Cardiac septum (tissue), 1 donor: ENCODE data around the gene ARPC2. TPM values are rescaled to one million over a fixed set of nuclear protein-coding genes. Genes with fewer than 3 reads are reported as not detected.

Source experiments
- DNase-seq: peaks from one replicate; pipeline ENCODE4 v3.0.0-alpha.2; 2020; ENCODE audit warnings: low spot score
- intact Hi-C: fragments of 100-400 bp; cut with DNase I; formaldehyde crosslinking; loops from one replicate; pipeline ENCODE4 v1.14.0; 2022
- total RNA-seq: library from RNA; stranded (reverse); fragmentation: NEBNext Ultra II Directional; extraction: Animal tissue kit (Norgen Biotek cat#: 25700); gene quantifications from one replicate; pipeline ENCODE4 v1.2.1, GENCODE V29; 2021
- donor health status: DM: no; HTN: no; CAD: no.

ARPC2 gene
- total RNA-seq, 1 donor from 2014 or later, result 172 TPM

DNA sequence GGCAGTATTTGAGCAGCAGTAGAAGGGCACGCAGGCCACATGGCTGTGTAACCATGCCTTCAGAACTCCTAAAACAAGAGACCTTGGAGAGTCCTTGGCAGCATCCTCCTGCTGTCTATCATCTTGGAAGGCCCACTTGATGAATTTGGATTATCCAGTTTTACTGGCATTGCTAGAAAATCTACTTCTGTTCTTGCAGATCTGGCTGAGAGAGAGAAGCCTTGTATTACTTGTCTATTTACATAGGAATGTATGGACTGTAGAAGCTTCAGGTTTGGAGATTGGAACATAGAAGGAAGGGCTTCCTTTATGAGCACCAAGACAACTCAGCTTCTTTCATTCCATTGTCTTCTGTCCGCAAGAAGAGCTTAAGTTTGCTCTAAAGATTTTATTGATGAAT lies 27.7 kb downstream of the ARPC2 start:
- no peak for DNase-seq
- intact Hi-C loops, result no loop called here

DNA sequence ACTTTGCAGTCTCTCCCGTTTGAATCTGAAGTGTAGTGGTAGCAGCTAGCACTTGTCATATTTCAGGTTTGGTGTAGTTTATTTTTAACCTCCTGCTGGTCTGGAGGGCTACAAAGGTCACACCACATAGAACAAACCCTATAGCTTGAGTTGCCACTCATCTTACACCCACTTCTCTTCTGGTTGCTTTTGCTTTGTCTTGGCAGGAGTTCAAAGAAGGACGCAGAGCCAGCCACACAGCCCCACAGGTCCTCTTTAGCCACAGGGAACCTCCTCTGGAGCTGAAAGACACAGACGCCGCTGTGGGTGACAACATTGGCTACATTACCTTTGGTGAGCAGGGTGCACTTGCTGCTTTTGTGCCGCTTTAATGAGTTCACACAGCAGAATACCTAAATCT lies 28.2 kb downstream of the ARPC2 start:
- intact Hi-C loops, result no loop called here
- no peak for DNase-seq

DNA sequence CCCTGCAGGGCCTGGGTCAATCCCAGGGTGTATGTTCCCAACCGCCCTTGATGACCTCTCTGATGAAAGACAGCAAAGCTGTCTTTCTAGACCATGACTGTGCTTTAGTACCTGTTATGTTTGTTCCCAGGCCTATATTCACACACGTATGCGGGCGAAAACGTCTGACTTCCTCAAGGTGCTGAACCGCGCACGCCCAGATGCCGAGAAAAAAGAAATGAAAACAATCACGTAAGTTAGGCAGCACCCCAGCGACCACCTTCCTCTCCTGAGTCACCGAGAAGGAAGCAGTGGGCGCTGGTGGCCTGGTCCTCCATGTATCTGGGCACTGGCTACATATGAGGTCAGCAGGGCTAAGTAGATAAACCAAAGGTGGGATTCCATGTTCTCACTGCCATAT lies 32.7 kb downstream of the ARPC2 start:
- no peak for DNase-seq
- intact Hi-C loops, result no loop called here

DNA sequence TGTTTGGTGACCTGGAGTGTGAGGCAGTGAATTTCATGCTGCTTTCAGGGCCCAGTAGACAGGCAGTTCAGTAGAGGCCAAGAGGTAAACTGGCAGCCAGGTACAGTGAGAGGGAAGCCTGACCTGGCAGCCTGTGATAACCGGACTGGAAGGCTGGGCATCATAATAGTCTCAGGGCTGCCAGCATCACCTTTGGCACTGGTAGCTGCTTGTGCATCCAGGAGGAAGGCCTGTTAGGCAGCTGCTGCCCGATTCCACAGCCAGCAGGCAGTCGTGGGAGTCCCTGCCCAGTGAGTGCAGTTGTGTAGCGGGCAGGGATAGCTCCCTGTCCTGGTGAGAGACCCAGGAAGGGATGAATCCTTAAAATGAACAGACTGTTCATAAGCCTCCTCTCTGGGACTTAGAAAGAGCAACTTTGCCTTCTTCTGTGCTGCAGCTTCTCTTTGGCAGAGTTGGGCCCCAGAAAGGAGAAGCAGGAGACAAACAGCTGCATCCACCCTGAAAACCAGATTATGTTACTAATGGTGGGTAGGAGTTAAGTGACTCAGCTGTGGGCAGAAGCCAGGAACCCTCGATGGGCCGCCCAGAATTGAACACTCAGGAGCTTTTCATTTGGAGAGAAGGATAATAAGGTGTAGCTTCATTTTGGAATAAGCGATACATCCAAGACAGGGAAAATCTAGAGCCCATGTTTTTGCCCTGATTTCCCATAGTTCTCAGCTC lies 35.7 kb downstream of the ARPC2 start:
- intact Hi-C loops, result no loop called here
- DNase-seq, result no peak

DNA sequence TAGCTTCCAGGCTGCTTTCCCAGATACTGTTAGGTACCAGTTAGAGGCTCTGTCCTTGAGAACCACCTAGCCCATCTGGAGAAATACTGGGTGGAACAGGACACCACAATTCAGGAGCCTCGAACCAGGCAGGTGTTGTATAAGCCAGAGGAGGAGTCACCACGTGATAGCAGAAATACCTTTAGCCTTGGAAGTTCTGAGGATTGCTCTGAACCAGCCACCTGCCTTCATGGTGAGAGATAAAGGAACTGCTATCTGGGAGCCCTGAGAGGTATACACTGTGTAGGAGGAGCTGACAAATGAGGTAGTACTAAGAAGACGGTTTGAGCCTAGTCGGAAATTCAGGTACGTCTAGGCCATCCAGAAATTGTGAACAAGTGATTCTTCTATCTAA lies 36.2 kb downstream of the ARPC2 start:
- intact Hi-C loops, result no loop called here
- DNase-seq, result no peak

DNA sequence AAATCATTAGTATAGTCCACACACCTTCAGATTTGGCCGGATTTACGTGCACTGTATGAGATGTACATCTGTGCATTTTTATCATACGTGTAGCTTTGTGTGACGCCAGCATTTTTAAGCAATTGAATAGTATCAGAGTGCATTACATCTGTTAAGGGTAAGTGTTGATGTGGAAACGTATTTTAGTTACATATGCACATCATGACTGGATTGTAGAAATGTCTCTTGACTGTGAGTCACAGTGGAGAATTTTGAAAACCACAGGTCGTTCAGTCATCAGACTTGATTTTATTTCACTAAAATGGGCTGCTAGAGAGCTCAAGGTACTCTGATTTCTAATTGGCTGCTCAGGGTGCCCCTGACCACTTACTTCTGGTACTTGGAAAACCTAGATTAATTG lies 38.5 kb downstream of the ARPC2 start:
- intact Hi-C loops, result loop anchor here (5.0 kb wide), 1 partner anchor 68 kb away; no protein-coding TSS in a partner anchor
- DNase-seq, result no peak

DNA sequence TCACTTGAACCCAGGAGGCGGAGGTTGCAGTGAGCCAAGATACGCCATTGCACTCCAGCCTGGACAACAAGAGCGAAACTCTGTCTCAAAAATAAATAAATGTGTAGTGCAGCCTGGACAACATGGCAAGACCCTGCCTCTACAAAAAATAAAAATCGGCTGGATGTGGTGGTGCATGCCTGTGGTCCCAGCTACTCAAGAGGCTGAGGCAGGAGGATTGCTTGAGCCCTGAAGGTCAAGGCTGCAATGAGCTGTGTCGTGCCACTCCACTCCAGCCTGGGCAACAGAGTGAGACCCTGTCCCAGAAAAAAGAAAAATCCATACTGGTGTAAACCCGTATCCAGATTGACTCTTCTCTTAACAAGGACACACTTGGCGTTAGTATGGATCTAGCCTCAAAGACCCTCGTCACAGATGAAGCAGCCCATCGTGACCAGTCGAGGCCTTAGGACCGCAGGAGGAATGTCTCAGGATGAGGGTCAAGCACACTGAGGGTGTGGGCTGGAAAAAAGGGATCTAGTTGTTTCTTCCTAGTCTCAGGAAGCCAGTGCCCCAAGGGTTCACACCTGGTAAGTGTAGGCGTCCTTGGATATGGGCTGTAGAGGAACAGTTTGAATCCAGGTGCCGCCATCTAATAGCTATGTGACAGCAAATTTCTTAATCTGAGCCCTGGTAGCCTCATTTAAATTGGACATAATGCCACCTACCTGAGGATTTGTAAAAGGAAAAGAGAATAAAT lies 39.8 kb downstream of the ARPC2 start:
- intact Hi-C loops, result loop anchor here (5.0 kb wide), 1 partner anchor 69 kb away; no protein-coding TSS in a partner anchor
- DNase-seq, result no peak

DNA sequence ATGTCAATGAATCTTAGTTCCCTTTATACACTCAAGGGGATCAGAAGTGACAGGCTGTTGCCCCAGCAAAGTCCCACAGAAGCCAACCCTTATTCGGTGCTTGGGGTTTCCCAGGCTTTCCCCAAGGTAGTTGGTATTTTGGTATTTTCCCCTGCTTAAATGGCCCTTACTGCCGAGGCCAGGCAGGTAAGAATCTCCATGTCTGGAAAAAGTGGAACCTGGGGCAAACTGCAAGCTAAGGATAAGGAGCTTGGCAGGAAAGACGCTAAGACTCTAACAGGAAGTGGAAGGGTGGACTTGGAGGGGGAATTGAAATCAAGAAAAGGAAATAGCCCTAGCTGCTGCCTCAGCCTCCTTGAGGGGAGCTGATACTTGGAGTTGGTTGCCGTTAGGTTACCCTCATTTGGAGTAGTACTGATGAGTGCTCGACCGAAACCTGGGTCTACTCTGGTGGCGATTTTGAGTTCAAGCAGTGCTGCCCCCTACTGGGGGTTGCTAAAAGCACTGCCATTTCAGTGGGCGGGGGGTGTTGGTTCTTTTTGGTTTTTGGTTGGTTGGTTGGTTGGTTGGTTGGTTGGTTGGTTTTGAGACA lies 40.5 kb downstream of the ARPC2 start:
- DNase-seq, result no peak
- intact Hi-C loops, result loop anchor here (5.0 kb wide), 1 partner anchor 70 kb away; no protein-coding TSS in a partner anchor

DNA sequence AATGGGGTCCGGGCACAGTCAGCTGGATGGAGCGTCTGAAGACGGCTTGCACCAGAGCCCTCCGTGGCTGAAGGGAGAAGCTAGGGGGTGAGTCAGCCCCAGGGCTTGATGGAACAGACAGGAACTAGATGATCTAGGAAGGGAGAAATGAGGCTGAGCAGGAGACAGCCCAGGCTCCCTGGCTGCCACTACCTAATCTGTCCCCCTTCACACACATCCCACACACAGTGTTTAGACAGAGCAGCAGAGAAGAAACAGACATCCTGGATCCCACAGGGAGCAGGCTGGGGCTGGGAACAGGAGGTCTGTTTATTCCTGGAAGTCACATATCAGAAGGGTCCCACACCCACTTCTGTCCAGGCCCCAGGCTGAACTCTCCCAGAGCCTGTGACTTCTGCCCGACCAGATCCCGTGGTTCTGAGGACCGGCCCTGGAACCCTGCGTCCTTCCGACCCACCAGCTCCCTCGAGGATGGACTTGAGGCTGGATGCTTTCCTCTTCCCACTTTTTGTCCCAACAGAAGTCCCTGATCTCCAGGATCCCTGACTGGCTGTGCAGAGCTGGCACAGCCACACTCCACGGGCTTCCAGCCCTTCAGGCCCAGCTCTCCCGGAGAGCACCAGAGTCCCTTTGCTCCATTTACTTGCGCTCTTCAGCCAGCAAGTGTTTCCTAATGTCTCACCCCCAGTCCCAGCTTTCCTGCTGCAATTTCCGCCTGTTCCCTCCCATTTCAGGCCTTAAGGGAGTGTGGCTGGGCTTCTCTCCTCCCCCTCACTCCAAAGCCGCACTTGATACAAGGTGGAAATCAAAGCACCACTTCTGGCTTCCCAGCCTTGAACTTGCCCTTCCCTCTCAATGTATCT lies 42.3 kb downstream of the ARPC2 start:
- DNase-seq, result peak; percentile 83
- intact Hi-C loops, result loop anchor here (5.0 kb wide), 1 partner anchor 72 kb away; no protein-coding TSS in a partner anchor

DNA sequence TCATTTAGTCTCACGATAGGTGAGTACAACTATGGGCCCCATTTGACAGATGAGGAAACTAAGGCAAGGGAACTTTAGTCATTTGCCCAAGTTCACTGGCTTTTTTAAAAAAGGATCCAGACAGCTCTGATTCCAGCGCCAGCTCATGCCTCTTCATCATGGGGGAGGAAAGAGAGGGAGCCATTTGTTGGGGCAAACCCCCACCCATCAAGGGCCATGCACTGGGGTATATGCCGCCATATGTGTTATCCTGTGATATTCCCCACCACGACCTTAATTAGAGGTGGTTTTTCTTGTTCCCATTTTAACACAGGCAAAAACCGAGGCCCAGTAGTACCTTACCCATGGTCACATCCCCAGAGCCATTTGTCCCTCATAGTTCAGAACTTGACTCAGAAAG lies 43.2 kb downstream of the ARPC2 start:
- DNase-seq, result no peak
- intact Hi-C loops, result no loop called here

DNA sequence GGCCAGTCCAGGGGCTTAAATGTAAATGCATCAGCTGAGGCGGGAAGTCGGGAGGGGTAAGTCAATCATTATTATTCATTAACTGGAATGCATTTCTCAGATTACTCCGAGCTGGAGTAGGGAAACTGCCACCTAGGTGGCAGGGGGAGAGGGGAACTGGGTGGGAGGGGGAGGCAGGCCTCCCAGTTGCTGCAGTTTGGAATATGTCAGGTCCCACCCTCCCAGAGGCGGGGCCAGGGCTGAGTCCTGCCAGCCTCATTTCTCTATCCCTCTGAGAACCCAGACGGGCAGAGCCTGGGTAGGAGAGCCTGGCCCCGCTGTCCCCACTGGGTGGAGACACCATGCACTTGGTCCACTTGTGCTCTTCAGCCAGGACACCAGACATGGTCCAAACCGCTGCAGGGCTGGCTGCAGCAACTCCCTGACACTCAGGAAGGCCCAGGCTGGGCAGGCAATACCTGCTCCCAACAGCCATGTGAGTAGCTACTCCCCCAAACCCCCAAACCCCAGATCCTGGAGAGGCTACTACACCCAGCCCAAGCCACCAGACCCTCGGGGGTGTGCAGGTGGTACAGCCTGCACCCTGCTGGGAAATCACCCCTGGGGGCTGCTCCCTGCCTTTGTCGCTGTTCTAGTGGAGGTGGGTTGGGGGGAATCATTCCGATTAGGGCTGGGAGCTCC lies 43.9 kb downstream of the ARPC2 start, which contains the start of gene GPBAR1:
TSS of gene GPBAR1 (plus strand) at position 274 of the 681 bp plus-strand sequence. CDS start 1,710 bp downstream, outside the sequence.
- intact Hi-C loops, result no loop called here

DNA sequence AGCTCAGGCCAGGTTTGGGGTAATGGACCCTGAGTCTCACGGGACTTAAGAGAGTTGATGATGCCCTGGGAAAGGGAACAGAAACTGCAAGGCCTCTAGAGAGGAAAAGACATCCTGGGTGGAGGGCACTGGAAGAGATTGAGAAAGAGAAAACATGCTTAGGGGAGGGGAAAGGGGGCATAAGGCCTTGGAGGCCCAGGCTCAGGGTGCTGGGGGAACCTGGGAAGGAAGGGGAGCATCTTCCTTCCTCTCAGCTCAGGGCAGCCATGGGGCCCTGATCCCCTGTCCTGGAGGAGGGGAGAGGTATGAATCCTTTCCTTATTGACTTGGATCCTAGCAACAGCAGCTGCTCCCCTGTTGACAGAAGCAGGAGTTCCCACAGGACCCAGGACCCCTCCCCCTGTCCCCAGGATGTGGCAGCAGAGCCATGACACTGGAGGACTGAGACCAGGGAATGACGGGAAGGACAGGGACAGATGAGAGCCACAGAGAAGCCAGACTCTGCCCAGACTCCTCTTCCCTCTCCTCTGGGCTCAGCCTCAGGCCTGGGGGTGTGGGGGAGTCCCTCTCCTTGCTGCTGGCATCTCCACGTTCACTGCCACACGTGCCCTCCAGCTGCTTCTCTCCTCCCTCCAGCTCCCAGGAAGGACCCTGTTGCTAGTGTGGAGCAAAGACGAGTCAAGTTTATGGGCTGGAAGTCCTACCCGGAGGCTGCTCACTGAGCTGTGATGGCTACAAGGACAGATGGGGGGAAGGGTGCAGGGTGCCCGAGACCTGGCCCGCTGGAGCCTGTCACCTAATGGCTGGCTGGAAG lies 44.6 kb downstream of the ARPC2 start:
- DNase-seq, result peak; percentile 44
- intact Hi-C loops, result no loop called here

More for the DNA sequence above, 43.9 kb downstream of the ARPC2 start, which contains the start of gene GPBAR1:
- no peak for DNase-seq

DNA sequence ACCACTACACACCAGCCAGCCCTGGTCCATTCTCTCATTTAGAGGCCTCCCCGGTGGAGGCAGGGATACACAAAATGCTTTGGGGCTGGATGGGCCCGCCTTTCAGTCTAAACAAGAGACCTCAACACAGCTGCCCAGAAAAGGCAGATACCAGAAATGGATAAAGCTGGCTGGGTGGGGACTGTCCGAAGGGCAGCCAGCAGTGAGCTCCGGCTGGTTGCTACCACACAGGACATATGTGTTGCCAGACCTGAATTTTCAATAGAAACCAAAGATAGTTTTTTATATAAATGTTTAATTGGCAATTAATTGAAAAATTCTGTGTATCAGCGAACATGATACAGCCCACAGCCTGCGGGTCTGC lies 45.2 kb downstream of the ARPC2 start:
- intact Hi-C loops, result no loop called here
- DNase-seq, result peak; percentile 50

DNA sequence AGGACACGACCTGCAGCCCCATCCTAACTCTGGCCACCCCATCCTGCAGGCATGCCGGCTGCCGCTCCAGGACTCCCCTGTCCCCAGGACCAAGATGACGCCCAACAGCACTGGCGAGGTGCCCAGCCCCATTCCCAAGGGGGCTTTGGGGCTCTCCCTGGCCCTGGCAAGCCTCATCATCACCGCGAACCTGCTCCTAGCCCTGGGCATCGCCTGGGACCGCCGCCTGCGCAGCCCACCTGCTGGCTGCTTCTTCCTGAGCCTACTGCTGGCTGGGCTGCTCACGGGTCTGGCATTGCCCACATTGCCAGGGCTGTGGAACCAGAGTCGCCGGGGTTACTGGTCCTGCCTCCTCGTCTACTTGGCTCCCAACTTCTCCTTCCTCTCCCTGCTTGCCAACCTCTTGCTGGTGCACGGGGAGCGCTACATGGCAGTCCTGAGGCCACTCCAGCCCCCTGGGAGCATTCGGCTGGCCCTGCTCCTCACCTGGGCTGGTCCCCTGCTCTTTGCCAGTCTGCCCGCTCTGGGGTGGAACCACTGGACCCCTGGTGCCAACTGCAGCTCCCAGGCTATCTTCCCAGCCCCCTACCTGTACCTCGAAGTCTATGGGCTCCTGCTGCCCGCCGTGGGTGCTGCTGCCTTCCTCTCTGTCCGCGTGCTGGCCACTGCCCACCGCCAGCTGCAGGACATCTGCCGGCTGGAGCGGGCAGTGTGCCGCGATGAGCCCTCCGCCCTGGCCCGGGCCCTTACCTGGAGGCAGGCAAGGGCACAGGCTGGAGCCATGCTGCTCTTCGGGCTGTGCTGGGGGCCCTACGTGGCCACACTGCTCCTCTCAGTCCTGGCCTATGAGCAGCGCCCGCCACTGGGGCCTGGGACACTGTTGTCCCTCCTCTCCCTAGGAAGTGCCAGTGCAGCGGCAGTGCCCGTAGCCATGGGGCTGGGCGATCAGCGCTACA lies 45.9 kb downstream of the ARPC2 start:
- intact Hi-C loops, result no loop called here
- DNase-seq, result peak; percentile 59

DNA sequence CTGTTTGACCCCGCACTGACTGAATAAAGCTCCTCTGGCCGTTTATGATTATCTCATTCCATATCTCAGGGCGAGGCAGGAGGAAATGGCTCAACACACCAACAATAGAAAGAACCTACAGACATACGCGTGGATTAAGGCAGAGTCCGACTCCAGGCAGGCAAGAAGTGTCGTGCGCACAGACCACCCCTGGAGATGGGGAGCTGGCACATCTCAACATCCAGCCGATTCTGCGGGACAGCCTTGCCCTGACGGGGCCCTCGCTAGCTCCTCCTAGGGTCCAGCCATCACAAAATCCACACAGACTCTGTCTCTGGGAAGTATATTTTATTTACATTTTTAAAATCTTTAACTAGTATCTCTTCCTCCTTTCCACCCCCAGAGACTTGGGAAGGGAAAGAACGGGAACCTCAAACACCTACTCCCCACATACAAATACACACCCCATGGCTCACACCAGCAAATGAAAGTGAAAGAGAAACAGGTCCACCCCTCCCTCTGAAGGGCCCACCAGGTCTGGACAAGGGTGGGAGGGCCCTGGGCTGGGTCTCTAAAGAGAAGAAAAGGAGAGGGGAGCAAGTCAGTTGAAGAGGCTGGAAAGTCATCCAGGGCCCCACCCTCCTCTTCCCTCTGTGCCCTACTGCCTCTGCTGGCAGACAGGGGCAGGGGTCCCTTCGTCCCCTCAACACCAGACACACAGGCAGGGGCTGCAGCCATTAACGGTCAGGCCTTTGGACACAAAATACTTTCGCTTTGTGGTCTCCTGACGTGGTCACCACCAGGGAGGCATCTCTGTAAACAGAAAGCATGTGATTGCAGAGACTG lies 47.0 kb downstream of the ARPC2 start:
- intact Hi-C loops, result no loop called here
- no peak for DNase-seq
